Mesenchymal stem cell (in vitro differentiated cells and primary cell): Measurements from ENCODE around the gene PLCXD3.

Experiments used
- DNase-seq: peaks from one replicate; pipeline ENCODE4 v3.0.0-alpha.2; 2013
- H2AFZ ChIP-seq: one replicate; pipeline ENCODE4 v1.6.1; 2013; ENCODE audit warnings: low read depth, mild to moderate bottlenecking, control low read depth, inconsistent platforms, low read length, moderate library complexity
- H2AK5ac ChIP-seq: 2 replicates; pipeline ENCODE4 v1.6.1; 2013; ENCODE audit warnings: low read length, moderate library complexity, mild to moderate bottlenecking, inconsistent platforms; ENCODE audit not compliant: severe bottlenecking
- H2BK120ac ChIP-seq: one replicate; pipeline ENCODE4 v1.6.1; 2013; ENCODE audit warnings: low read depth, mild to moderate bottlenecking, inconsistent platforms, low read length, moderate library complexity
- H2BK12ac ChIP-seq, 2 experiments: one replicate each; pipeline ENCODE4 v1.6.1; 2013; ENCODE audit warnings: inconsistent platforms in 2 of 2, low read length in 2 of 2, mild to moderate bottlenecking in 2 of 2, moderate library complexity in 2 of 2, control low read depth in 1 of 2
- H2BK15ac ChIP-seq: one replicate; pipeline ENCODE4 v1.6.1; 2013; ENCODE audit warnings: mild to moderate bottlenecking, low read depth, inconsistent platforms; ENCODE audit not compliant: poor library complexity, severe bottlenecking
- H2BK5ac ChIP-seq: 2 replicates; pipeline ENCODE4 v1.6.1; 2013; ENCODE audit warnings: low read depth, mild to moderate bottlenecking, low read length, control low read depth, inconsistent platforms; ENCODE audit not compliant: poor library complexity, severe bottlenecking
- H3K14ac ChIP-seq, 2 experiments: one replicate each; pipeline ENCODE4 v1.6.1; 2013; ENCODE audit warnings: inconsistent platforms in 2 of 2, low read length in 2 of 2, control low read depth in 1 of 2, mild to moderate bottlenecking in 1 of 2, moderate library complexity in 1 of 2
- H3K18ac ChIP-seq, 2 experiments: one replicate each; pipeline ENCODE4 v1.6.1; 2013; ENCODE audit warnings: inconsistent platforms in 2 of 2, low read length in 2 of 2, control low read depth in 1 of 2, low read depth in 1 of 2, mild to moderate bottlenecking in 1 of 2
- H3K23ac ChIP-seq, 2 experiments: one replicate each; pipeline ENCODE4 v1.6.1; 2013; ENCODE audit warnings: inconsistent platforms in 2 of 2, low read length in 2 of 2, mild to moderate bottlenecking in 2 of 2, moderate library complexity in 2 of 2, control low read depth in 1 of 2
- H3K27ac ChIP-seq: 2 replicates; pipeline ENCODE4 v1.5.1; 2013; ENCODE audit warnings: mild to moderate bottlenecking, moderate library complexity, low read length, control low read depth, inconsistent platforms; ENCODE audit not compliant: poor library complexity, severe bottlenecking
- H3K27me3 ChIP-seq, 2 experiments: 2 replicates each; pipeline versions ENCODE4 v1.6.1 to v1.7.0; 2013; ENCODE audit warnings: low read length in 2 of 2, mild to moderate bottlenecking in 2 of 2, moderate library complexity in 2 of 2, control low read depth in 1 of 2, inconsistent platforms in 1 of 2; ENCODE audit not compliant: control insufficient read depth in 1 of 2, insufficient read depth in 1 of 2
- H3K36me3 ChIP-seq, 2 experiments: 2 replicates each; pipeline versions ENCODE4 v1.6.1 to v1.7.0; 2013; ENCODE audit warnings: low read length in 2 of 2, control low read depth in 1 of 2, inconsistent platforms in 1 of 2, low read depth in 1 of 2, mild to moderate bottlenecking in 1 of 2; ENCODE audit not compliant: insufficient read depth in 2 of 2, control insufficient read depth in 1 of 2
- H3K4ac ChIP-seq, 2 experiments: one replicate each; pipeline ENCODE4 v1.6.1; 2013; ENCODE audit warnings: inconsistent platforms in 2 of 2, low read length in 2 of 2, mild to moderate bottlenecking in 2 of 2, moderate library complexity in 2 of 2, control low read depth in 1 of 2, low read depth in 1 of 2
- H3K4me1 ChIP-seq: 2 replicates; pipeline ENCODE4 v1.6.1; 2013; ENCODE audit warnings: low read depth, low read length, control low read depth; ENCODE audit not compliant: control insufficient read depth, insufficient read depth
- H3K4me2 ChIP-seq: 2 replicates; pipeline ENCODE4 v1.6.1; 2013; ENCODE audit warnings: low read length, mild to moderate bottlenecking, inconsistent platforms; ENCODE audit not compliant: poor library complexity, severe bottlenecking
- H3K4me3 ChIP-seq, 2 experiments: 2 replicates each; pipeline versions ENCODE4 v1.5.1 to v1.7.0; 2013; ENCODE audit warnings: low read length in 2 of 2, mild to moderate bottlenecking in 2 of 2, control low read depth in 1 of 2, low read depth in 1 of 2; ENCODE audit not compliant: insufficient read depth in 1 of 2
- H3K79me1 ChIP-seq: replicated peaks from 2 replicates; pipeline ENCODE4 v1.6.1; 2013; ENCODE audit warnings: mild to moderate bottlenecking, control low read depth, low read length, inconsistent platforms; ENCODE audit not compliant: poor library complexity, severe bottlenecking
- H3K9ac ChIP-seq: 2 replicates; pipeline ENCODE4 v1.7.0; 2013; ENCODE audit warnings: mild to moderate bottlenecking, low read length, moderate library complexity
- H3K9me3 ChIP-seq: 2 replicates; pipeline ENCODE4 v1.7.0; 2013; ENCODE audit warnings: mild to moderate bottlenecking, low read length; ENCODE audit not compliant: control insufficient read depth
- H4K8ac ChIP-seq: one replicate; pipeline ENCODE4 v1.6.1; 2013; ENCODE audit warnings: inconsistent platforms, mild to moderate bottlenecking, low read length, moderate library complexity
- H4K91ac ChIP-seq: one replicate; pipeline ENCODE4 v1.6.1; 2013; ENCODE audit warnings: mild to moderate bottlenecking, low read length, inconsistent platforms
- WGBS: methylation state at CpG from one replicate; pipeline ENCODE4 v1.1.7; 2013; ENCODE audit warnings: mixed read lengths; 5-methylcytosine and 5-hydroxymethylcytosine counted together

The PLCXD3 gene

GRCh38 chr5:41457094-41457493, 53.3 kb downstream of the PLCXD3 start:
- no peak overlapping the region for H3K4me2 ChIP-seq
- no peak overlapping the region for H3K4me3 ChIP-seq
- H3K27ac ChIP-seq: no peak overlapping the region
- H3K27me3 ChIP-seq: no peaks in the 10 kb centered on the region
- H3K9me3 ChIP-seq: no peaks in the 10 kb centered on the region
- no peak overlapping the region for H3K23ac ChIP-seq
- no peak overlapping the region for H2AK5ac ChIP-seq
- no peaks in the 10 kb centered on the region for H3K79me1 ChIP-seq
- no peaks in the 10 kb centered on the region for H3K4me1 ChIP-seq
- H2BK12ac ChIP-seq: no peak overlapping the region
- no peak overlapping the region for H2BK120ac ChIP-seq
- H3K14ac ChIP-seq: no peak overlapping the region
- H2BK15ac ChIP-seq: no peak overlapping the region
- no peak overlapping the region for H3K9ac ChIP-seq
- H3K4ac ChIP-seq: no peak overlapping the region
- no peak overlapping the region for H2AFZ ChIP-seq
- no peak overlapping the region for H4K8ac ChIP-seq
- H3K18ac ChIP-seq: no peak overlapping the region
- H3K36me3 ChIP-seq: no peaks in the 10 kb centered on the region
- WGBS: 83% methylated on average over 1 of the region's 2 CpGs
- no peak for DNase-seq
- H2BK5ac ChIP-seq: no peak overlapping the region
- no peak overlapping the region for H4K91ac ChIP-seq

GRCh38 chr5:41452506-41452905, 57.9 kb downstream of the PLCXD3 start:
- no peak overlapping the region for H3K4me3 ChIP-seq
- H2BK12ac ChIP-seq: no peak overlapping the region
- DNase-seq: no peak
- H3K27me3 ChIP-seq: no peaks in the 10 kb centered on the region
- H2BK15ac ChIP-seq: no peak overlapping the region
- H3K14ac ChIP-seq: no peak overlapping the region
- H3K9ac ChIP-seq: no peak overlapping the region
- no peak overlapping the region for H2AK5ac ChIP-seq
- no peak overlapping the region for H4K91ac ChIP-seq
- H2AFZ ChIP-seq: no peak overlapping the region
- H3K79me1 ChIP-seq: no peaks in the 10 kb centered on the region
- no peak overlapping the region for H3K27ac ChIP-seq
- no peak overlapping the region for H2BK120ac ChIP-seq
- no peaks in the 10 kb centered on the region for H3K4me1 ChIP-seq
- no peak overlapping the region for H3K23ac ChIP-seq
- H4K8ac ChIP-seq: no peak overlapping the region
- WGBS: no CpG with 5 or more reads among the region's 2 CpGs
- no peak overlapping the region for H3K18ac ChIP-seq
- no peak overlapping the region for H3K4ac ChIP-seq
- H3K36me3 ChIP-seq: no peaks in the 10 kb centered on the region
- H3K9me3 ChIP-seq: no peaks in the 10 kb centered on the region
- H2BK5ac ChIP-seq: no peak overlapping the region
- no peak overlapping the region for H3K4me2 ChIP-seq

GRCh38 chr5:41447650-41448510, 62.5 kb downstream of the PLCXD3 start:
- Histone ChIP-seq H3K4me1 (no peaks in the 10 kb centered on the region), H4K8ac (no peak overlapping the region), H3K9ac (no peak overlapping the region), H2AFZ (no peak overlapping the region), H3K14ac (no peak overlapping the region), H4K91ac (no peak overlapping the region), H2AK5ac (no peak overlapping the region), H3K27me3 (no peaks in the 10 kb centered on the region), H3K9me3 (no peaks in the 10 kb centered on the region), H3K23ac (no peak overlapping the region), H2BK12ac (no peak overlapping the region), H3K36me3 (no peaks in the 10 kb centered on the region), H3K79me1 (no peaks in the 10 kb centered on the region), H3K4ac (no peak overlapping the region), H3K4me3 (no peak overlapping the region), H3K18ac (no peak overlapping the region), H2BK120ac (no peak overlapping the region), H3K4me2 (no peak overlapping the region), H2BK5ac (no peak overlapping the region), H3K27ac (no peak overlapping the region), H2BK15ac (no peak overlapping the region)
- no peak for DNase-seq
- 100% methylated on average over 1 of the region's 3 CpGs for WGBS

- H3K4me3 ChIP-seq: no peak overlapping the region
Measured at GRCh38 chr5:41445937-41446563, 64.4 kb downstream of the PLCXD3 start.

More at GRCh38 chr5:41445937-41446563, 64.4 kb downstream of the PLCXD3 start:
- no peak overlapping the region for H3K27ac ChIP-seq
- H4K8ac ChIP-seq: no peak overlapping the region
- no peak overlapping the region for H3K4ac ChIP-seq
- H3K18ac ChIP-seq: no peak overlapping the region
- H2AK5ac ChIP-seq: no peak overlapping the region
- no peak overlapping the region for H2AFZ ChIP-seq
- WGBS: 89% methylated on average over 8 of the region's 16 CpGs
- H3K14ac ChIP-seq: no peak overlapping the region
- H3K9ac ChIP-seq: no peak overlapping the region
- no peak overlapping the region for H2BK15ac ChIP-seq
- no peak overlapping the region for H2BK120ac ChIP-seq
- no peak overlapping the region for H3K23ac ChIP-seq
- H3K4me1 ChIP-seq: no peaks in the 10 kb centered on the region
- no peak overlapping the region for H4K91ac ChIP-seq
- H3K27me3 ChIP-seq: no peaks in the 10 kb centered on the region
- no peaks in the 10 kb centered on the region for H3K79me1 ChIP-seq
- H2BK12ac ChIP-seq: no peak overlapping the region
- H3K36me3 ChIP-seq: no peaks in the 10 kb centered on the region
- no peaks in the 10 kb centered on the region for H3K9me3 ChIP-seq
- H3K4me2 ChIP-seq: no peak overlapping the region
- H2BK5ac ChIP-seq: no peak overlapping the region
- no peak for DNase-seq
